ENCODE measurements around the gene DNAH10.
"Not testable (repeated sequence)": the region's sequence is repeated elsewhere in the genome, so short reads cannot be mapped to it uniquely, and the experiment has no call there.

The DNAH10 gene

GRCh38 chr12:123891011-123891410, 128.9 kb downstream of the DNAH10 start:
- DNase-seq, result no peak

DNA sequence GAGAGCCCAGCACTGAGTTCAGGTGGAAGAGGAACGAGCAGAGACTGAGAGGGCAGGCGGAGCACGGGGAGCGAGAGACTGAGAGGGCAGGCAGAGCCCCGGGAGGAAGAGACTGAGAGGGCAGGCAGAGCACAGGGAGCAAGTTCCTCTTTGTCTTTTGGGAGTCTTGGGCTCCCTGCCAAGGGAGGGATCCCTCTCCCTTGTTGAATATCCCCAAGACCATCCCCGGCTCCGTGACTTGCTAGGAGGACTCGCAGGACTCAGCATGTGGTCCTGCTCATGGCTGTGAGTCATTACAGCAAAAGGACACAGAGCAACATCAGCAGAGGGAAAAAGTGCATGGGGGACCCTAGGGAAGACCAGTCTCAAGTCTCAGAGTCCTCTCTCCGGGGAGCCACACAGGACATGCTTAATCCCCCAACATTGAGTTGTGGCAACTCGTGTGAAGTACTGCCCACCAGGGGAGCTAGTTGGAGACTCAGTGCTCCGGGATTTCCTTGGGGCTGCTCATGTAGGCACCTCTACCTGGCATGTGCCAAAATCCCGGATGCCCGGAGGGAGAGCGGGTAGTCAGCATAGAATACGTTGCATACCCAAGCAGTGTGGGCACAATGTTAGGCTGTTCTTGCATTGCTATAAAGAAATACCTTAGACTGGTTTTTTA, 129.5 kb downstream of the DNAH10 start:
- no peak for DNase-seq

DNA sequence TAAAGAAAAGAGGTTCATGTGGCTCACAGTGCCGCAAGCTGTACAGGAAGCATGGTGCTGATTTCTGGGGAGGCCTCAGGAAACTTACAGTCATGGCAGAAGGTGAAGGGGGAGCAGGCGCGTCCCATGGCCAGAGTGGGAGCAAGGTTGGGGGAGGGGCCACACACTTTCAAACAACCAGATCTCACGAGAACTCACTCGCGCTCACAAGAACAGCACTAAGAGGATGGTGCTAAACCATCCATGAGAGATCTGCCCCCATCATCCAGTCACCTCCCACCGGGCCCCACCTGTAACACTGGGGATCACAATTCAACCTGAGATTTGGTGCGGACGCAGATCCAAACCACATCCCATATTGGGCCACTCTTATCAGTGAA, 130.1 kb downstream of the DNAH10 start:
- DNase-seq, result no peak

DNA sequence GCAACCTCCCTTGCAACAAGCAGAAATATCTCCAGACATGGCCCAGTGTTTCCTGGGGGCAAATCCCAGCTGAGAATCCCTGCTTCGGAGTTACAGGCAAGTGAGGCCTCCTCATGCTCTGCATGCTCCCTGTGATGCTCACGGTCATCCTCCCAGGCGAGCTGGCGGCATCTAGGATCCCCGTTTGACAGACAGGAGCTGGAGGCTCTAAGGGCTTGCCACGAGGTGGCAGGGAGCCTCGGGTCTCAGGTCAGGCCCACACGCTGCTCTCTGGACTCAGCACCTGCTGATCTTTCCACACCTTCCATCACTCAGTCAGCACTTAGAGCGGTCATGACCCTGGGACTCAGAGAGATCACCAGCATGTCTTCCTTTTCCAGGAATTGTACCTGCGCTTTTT, 130.8 kb downstream of the DNAH10 start:
- no peak for DNase-seq

GRCh38 chr12:123893276-123893675, 131.2 kb downstream of the DNAH10 start:
- no peak for DNase-seq

DNA sequence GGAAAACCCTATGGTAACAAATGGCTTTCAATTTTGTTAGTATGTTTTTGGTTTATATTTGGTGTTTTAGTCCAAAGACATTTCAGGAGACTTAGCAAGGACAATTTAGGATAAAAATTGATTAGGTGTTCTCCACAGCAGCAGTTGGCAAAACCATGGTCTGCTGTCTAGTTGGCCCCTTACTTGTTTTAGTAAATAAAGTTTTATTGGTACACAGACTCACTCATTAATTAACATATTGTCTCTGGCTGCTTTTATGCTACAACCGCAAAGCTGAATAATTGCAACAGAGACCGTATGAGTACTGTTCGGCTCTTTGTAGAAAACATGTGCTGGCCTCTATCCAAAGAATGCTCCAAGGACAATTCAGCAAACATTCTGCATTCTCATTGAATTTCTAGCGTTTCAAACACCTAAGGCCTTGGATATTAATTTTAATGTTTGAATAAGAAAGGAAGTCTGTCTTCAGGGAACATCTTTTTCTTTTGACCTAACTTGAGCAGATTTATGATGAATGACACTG, 132.8 kb downstream of the DNAH10 start:
- no peak for DNase-seq

DNA sequence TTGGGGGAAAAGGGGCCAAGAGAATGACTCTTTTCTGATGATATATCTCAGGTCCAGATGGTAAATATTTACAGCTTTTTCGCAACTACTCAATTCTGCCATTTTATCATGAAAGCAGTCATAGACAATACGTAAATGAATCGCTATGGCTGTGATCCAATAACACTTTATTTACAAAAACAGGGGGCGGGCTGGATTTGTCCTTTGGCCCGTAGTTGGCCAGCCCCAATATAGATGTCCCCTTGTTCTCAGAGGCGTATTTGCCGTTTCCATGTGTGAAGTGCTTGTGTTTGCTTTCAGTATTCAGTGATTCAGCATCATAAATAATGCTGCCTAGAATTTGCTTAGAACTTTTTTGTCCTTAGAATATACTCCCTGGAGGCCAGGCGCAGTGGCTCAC, 133.3 kb downstream of the DNAH10 start:
- no peak for DNase-seq

GRCh38 chr12:123896767-123897166, 134.7 kb downstream of the DNAH10 start:
- DNase-seq, result no peak

- DNase-seq, result peak; percentile 0
Observed at GRCh38 chr12:123897221-123897620, 135.1 kb downstream of the DNAH10 start.

DNA sequence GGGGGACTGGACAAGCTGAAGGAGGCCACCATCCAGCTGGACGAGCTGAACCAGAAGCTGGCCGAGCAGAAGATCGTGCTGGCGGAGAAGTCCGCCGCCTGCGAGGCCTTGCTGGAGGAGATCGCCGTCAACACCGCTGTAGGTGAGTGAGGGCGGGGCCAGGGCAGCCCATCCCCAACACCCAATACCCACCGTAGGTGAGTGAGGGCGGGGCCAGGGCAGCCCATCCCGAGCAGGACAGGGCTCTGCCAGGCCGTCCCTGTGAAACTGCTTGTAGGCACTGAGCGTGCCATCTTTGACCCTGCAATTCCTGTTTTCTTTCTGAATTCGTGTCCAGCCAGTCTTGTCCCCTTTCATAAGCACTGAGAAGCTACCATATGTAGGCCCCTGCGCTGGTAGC, 136.6 kb downstream of the DNAH10 start:
- DNase-seq, result no peak

- peak; percentile 3 for DNase-seq
Observed at GRCh38 chr12:123899368-123899767, 137.3 kb downstream of the DNAH10 start.

DNA sequence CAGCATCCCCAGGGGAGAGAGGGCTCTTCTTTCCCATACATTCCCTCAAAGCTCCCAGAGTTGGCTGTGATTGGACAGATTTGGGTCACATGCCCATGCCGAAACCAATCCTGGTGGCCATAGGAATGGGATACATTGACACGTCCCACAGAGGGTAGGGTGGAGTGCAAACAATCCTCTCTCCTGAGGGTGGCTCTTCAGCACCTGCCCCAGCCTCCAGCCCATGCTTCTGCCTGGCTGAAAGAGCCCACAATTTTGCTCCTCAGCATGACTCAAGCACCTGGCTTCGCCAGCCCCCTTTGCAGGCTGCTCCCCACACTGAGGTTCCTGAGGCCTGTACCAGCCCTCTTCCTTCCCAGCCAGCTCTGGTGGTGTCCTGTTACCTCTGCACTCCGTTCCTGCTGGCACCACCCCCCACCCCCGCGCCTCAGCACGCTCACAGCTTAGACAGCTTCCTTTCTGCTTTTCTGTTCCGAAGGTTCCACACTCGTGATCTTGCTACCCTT, 138.8 kb downstream of the DNAH10 start:
- DNase-seq, result peak; percentile 0

GRCh38 chr12:123902821-123903220, 140.7 kb downstream of the DNAH10 start:
- peak; percentile 0 for DNase-seq

- DNase-seq, result peak; percentile 7
Observed at GRCh38 chr12:123903301-123904065, 141.4 kb downstream of the DNAH10 start.

DNA sequence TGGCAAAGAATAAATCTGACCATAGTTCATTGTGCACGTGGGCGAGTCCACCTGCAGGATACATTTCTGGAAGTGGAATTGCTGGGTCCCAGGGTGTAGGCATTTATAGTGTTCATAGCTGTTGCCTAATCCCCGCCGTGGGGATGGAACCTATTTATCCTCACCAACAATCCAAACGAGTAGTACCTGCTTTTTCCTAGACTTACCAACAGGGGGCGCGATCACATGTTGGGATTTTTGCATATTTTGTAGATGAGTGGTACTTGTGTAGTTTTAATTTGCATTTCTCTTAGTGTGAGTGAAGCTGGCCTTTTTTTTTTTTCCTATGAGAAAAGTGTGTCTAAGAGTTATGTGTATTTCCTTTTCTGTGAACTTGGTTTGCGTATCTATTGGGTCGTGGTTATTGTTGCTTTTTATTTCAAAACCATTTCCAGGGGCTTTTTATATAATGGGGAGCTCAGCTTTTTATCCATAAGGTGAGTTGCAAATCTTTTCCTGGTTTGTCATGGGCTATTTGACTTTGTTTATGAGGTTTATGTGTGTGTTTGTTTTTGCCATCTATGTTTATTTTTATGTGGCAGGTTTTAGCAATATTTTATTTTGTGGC, 143.3 kb downstream of the DNAH10 start:
- peak; percentile 51 for DNase-seq

DNA sequence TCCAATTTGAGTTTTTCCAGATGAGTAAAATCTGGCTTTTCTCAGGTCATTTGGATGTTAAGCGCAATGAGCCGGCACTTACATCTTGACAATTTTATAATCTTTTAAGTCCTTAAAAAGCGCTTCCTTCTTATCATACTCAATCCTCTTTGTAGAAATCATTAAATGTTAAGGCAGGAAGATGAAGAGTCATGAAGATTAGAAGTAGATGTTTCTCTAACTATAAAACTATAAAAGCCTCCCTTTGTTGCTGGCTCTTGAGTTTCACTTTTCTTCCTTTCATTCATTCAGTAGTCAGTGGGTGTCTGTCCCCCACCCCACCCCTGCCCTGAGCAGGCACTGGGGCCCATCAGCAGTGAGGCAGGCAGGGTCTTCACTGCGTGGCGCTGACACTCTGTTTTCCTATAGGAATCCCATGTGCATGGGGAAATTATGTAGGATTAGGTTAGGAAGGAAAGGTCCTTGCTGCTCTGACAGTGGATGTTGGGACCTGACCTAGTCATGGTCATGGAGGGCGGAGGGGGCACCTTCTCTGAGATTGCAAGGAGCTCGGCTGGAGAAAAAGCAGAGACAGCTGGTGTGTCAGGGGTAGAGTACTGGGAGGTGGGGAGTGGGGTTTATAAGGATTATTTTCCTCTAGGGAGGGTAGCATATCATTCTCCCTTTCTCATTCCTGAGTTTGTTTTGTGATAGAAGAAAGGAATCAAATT, 144.8 kb downstream of the DNAH10 start:
- no peak for DNase-seq

- no peak for DNase-seq
Observed at GRCh38 chr12:123907726-123908476, 145.8 kb downstream of the DNAH10 start.

DNA sequence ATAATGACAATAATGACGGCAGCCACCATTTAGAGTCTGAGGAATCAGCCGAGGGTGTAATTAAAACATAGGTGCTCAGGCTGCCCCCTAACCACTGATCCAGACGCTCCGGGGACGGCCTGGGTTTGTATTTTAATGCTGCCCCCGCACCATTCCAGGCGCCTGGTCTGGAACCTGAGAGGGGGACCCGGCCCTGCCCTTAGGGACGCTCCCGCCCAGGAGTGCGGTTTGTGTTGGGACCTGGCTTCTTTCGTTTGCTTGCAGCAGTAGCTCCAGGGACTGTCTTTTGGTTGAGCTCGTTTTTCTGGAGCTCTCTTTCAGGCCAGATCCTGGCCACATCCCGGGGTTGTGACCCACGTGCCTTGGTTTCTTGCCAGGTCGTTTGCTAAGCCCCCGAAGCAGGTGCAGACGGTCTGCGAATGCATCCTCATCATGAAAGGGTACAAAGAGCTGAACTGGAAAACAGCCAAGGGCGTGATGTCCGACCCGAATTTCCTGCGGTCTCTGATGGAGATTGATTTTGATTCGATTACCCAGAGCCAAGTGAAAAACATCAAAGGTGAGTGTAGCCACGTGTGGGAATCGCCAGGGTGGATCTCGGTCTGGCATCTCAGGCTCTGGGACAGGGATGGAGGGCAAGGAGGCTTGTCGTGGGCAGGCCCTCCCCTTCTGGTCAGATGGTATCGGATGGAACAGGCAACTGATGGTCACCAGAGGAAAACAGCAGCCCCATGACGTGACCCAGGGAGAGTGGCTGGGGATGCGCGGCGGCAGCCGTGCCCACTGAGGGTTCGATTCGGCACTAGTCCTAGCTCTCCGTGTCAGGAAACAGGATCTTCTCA, 147.0 kb downstream of the DNAH10 start:
- no peak for DNase-seq

DNA sequence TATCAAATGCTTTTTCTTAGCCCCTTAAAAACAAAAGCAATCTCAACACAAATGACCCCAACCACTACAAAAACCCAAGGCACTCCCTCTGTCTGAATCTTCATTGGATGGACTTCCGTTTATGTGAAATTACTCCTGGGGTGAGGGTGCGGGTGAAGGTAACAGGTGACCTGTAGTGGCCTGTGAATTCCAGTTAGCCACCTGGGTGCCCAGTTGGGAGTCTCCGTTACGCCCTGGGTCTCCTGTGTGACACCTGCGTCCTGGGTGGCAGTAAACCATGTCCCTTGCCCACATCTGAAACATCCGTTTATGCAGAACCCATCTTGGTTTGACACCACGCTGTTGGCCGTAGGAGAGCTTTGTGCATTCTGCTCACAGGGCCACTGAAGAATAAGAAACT, 148.0 kb downstream of the DNAH10 start:
- no peak for DNase-seq

DNA sequence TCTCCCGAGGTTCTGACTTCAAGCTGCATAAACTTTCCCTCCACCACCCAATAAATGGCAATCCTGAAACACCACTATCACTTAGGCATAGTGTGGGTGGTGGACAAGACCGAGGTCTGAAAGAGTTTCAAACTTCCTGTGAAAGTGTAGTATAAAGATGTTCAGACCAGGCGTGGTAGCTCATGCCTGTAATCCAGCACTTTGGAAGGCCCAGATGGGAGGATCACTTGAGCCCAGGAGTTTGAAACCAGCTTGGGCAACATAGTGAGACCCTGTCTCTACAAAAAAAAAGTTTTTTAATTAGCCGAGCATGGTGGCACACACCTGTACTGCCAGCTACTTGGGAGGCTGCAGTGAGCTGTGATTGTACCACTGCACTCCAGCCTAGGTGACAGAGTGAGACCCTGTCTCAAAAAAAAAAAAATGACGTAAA, 148.7 kb downstream of the DNAH10 start:
- no peak for DNase-seq

GRCh38 chr12:123911672-123912409, 149.7 kb downstream of the DNAH10 start:
- DNase-seq, result not testable (repeated sequence)
